IPS-NIHi7 (cell line): ENCODE results near the gene AGO3.

Experiments
- DNase-seq: peaks from one replicate; pipeline ENCODE4 v3.0.0; 2012; ENCODE audit warnings: mixed read lengths; ENCODE audit errors: extremely low spot score

Gene AGO3

GRCh38 chr1:36096500-36097432 lies 165.9 kb downstream of the AGO3 start:
- DNase-seq: peak; percentile 70

- DNase-seq: no peak
These were observed 167.0 kb downstream of the AGO3 start for GRCh38 chr1:36097693-36098585.

GRCh38 chr1:36098650-36099365 lies 167.9 kb downstream of the AGO3 start:
- DNase-seq: no peak

GRCh38 chr1:36099681-36100341 lies 168.9 kb downstream of the AGO3 start:
- DNase-seq: peak; percentile 92

GRCh38 chr1:36100376-36100775 lies 169.5 kb downstream of the AGO3 start:
- no peak for DNase-seq

- DNase-seq: no peak
These were observed 170.6 kb downstream of the AGO3 start for GRCh38 chr1:36101546-36101945.

- DNase-seq: no peak
These were observed 175.4 kb downstream of the AGO3 start for GRCh38 chr1:36106269-36106668.

GRCh38 chr1:36107394-36107793 lies 176.5 kb downstream of the AGO3 start:
- no peak for DNase-seq

GRCh38 chr1:36108314-36108713 lies 177.4 kb downstream of the AGO3 start:
- no peak for DNase-seq

- DNase-seq: no peak
These were observed 178.3 kb downstream of the AGO3 start for GRCh38 chr1:36109041-36109679.

- no peak for DNase-seq
These were observed 180.2 kb downstream of the AGO3 start for GRCh38 chr1:36111151-36111550.

- no peak for DNase-seq
These were observed 181.9 kb downstream of the AGO3 start for GRCh38 chr1:36112823-36113222.

- no peak for DNase-seq
These were observed 183.5 kb downstream of the AGO3 start for GRCh38 chr1:36114371-36114770.

- DNase-seq: no peak
These were observed 184.3 kb downstream of the AGO3 start for GRCh38 chr1:36115200-36115669.

- no peak for DNase-seq
These were observed 185.0 kb downstream of the AGO3 start for GRCh38 chr1:36115931-36116330.

GRCh38 chr1:36116901-36117300 lies 186.0 kb downstream of the AGO3 start:
- DNase-seq: no peak

- DNase-seq: no peak
These were observed 187.7 kb downstream of the AGO3 start for GRCh38 chr1:36118447-36119204.

- no peak for DNase-seq
These were observed 188.6 kb downstream of the AGO3 start for GRCh38 chr1:36119456-36119855.
